Stomach (tissue), 4 donors: ENCODE results near the gene NACA2.

Experiments used
- CTCF ChIP-seq, 7 experiments: fragments of 450-650 bp in 4 of 7; fragments of 200-600 bp in 3 of 7; sonication (generic) in 3 of 7; IDR thresholded peaks; one replicate each; pipeline ENCODE4 v1.5.1; 2016 to 2019; ENCODE audit warnings: antibody characterized with exemption in 7 of 7, control low read depth in 2 of 7, mild to moderate bottlenecking in 1 of 7
- EP300 ChIP-seq: sonication (generic); formaldehyde crosslinking; IDR thresholded peaks from one replicate; pipeline ENCODE4 v1.6.1; 2017; ENCODE audit warnings: antibody characterized with exemption
- POLR2A ChIP-seq, 4 donors: fragments of 450-650 bp; IDR thresholded peaks; one replicate each; pipeline ENCODE4 v1.6.1; 2016; ENCODE audit warnings: antibody characterized with exemption in 4 of 4, control low read depth in 2 of 4, mild to moderate bottlenecking in 1 of 4, moderate library complexity in 1 of 4
- POLR2AphosphoS5 ChIP-seq, 3 donors: sonication (generic); formaldehyde crosslinking; IDR thresholded peaks; one replicate each; pipeline ENCODE4 v1.6.1; 2016; ENCODE audit warnings: antibody characterized with exemption in 3 of 3

- TF ChIP-seq CTCF (IDR thresholded peaks at IDR 0.05) (peak in 1 of 7 experiments; percentile 27), POLR2A (IDR thresholded peaks at IDR 0.05) (no peak), POLR2AphosphoS5 (IDR thresholded peaks at IDR 0.05) (no peak), EP300 (no peak)
Observed at GRCh38 chr17:61583242-61583641, 7.8 kb downstream of the NACA2 start.
